ENCODE measurements around the gene BOK. TPM values are rescaled to one million over a fixed set of nuclear protein-coding genes. Genes with fewer than 3 reads are reported as not detected.

BOK gene
- total and polyA plus RNA-seq, 2 experiments from 2014 or later = 28.0 to 46.6 TPM

DNA sequence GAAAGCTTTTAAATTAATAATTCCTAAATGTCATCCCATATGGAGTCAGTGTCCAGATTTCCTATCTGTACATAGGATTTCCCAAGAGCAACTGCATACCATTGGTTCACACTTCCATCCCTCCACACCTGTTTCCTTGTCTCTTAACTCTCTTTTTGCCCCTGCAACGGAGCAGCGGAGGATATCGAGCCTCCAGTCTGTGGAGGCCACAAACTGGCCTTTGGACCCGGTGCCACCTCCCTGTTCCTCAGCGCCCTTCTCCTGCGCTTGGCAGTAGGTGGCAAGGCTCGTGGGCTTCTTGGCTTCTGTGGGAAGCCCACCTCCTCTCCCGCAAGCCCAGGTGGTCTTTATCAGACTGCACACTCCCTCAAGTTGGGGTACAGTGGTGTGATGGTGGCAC, 26.4 kb upstream of the BOK start:
- Histone ChIP-seq H3K9me2 (ENCODE audit: insufficient read depth) (no peaks in the 10 kb centered on the region), H3K4me1 (ENCODE audit: insufficient read depth) (no peaks in the 10 kb centered on the region), H3K4me2 (ENCODE audit: unreplicated experiment) (no peak overlapping the region), H3K27ac (no peak overlapping the region), H3K27me3 (replicated peaks; ENCODE audit: insufficient read depth) (peaks cover 4% of the 10 kb centered on the region; the same call in 1 of the 2 replicates), H3K36me3 (ENCODE audit: low read depth) (no peaks in the 10 kb centered on the region), H3K4me3 (no peak overlapping the region), H2AFZ (no peak overlapping the region), H3K79me2 (ENCODE audit: insufficient read depth) (no peaks in the 10 kb centered on the region), H3K9me3 (ENCODE audit: low read depth) (no peaks in the 10 kb centered on the region), H3F3A (ENCODE audit: insufficient read depth) (no peaks in the 10 kb centered on the region), H3K9ac (no peak overlapping the region), H4K20me1 (ENCODE audit: insufficient read depth) (no peaks in the 10 kb centered on the region)
- WGBS, 2 experiments (ENCODE audit: low coverage in 1 of 2, low lambda C conversion rate in 2 of 2, missing lambda C conversion rate in 2 of 2) = 71 to 77% methylated on average over 7 to 8 of the region's 8 CpGs
- DNase-seq = no peak
- in situ Hi-C loops (cut with MboI) = no loop called here
- TF ChIP-seq EZH2 (IDR thresholded peaks at IDR 0.05; ENCODE audit: insufficient read depth, poor library complexity, severe bottlenecking) (no peak), EZH2phosphoT487 (IDR thresholded peaks at IDR 0.05; ENCODE audit: insufficient read depth, low read depth) (no peak)

DNA sequence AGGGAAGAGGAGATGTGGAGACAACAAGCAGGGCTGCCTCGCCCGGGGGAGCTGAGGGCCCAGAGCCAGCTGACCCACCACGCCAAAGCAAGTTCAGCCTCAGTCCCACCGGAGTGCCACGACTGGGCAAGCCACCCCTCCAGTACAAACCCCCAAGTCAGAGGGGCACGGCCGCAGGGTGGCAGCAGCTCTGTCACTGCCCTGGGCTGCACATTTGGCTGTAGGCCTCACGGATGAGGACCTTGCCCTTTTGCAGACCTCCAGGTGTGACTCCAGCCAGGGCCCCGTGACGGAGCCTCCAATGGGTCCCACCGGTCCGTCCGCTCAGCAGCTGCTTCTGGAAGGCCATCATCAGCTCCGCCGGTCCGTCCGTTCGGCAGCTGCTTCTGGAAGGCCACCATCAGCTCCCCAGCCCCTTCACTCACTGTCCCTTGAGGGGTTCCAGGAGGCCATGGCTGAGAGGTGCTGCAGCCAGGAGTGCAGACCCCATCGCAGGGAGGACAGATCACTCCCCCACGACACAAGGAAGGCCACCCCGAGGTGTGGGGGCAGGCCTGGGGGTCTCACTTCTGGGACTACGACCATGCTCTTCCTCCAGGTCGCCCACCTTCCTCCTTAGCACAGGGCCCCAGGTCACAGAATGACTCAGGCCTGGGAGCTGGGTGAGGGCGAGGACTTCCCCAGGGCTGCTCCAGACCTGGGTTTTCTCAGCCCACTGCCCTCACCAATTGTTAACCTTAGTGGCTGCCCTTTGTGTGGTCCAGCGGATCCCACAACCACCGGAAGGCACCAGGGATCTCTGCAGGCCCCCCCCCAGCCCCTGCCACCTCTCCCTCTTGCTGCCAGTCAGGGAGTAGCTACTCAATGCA, 25.6 kb upstream of the BOK start:
- H3K9ac ChIP-seq = no peak overlapping the region
- no peaks in the 10 kb centered on the region for H3F3A ChIP-seq (ENCODE audit: insufficient read depth)
- peaks cover 4% of the 10 kb centered on the region; the same call in 1 of the 2 replicates for H3K27me3 ChIP-seq (replicated peaks; ENCODE audit: insufficient read depth)
- H4K20me1 ChIP-seq (ENCODE audit: insufficient read depth) = no peaks in the 10 kb centered on the region
- WGBS, 2 experiments (ENCODE audit: low coverage in 1 of 2, low lambda C conversion rate in 2 of 2, missing lambda C conversion rate in 2 of 2) = 67 to 69% methylated on average over 22 to 26 of the region's 26 CpGs
- H3K9me2 ChIP-seq (ENCODE audit: insufficient read depth) = no peaks in the 10 kb centered on the region
- no peaks in the 10 kb centered on the region for H3K36me3 ChIP-seq (ENCODE audit: low read depth)
- no peaks in the 10 kb centered on the region for H3K9me3 ChIP-seq (ENCODE audit: low read depth)
- no peak for DNase-seq
- in situ Hi-C loops (cut with MboI) = no loop called here
- no peak overlapping the region for H3K4me2 ChIP-seq (ENCODE audit: unreplicated experiment)
- H3K27ac ChIP-seq = no peak overlapping the region
- TF ChIP-seq EZH2 (IDR thresholded peaks at IDR 0.05; ENCODE audit: insufficient read depth, poor library complexity, severe bottlenecking) (no peak), EZH2phosphoT487 (IDR thresholded peaks at IDR 0.05; ENCODE audit: insufficient read depth, low read depth) (no peak)
- no peak overlapping the region for H2AFZ ChIP-seq
- H3K79me2 ChIP-seq (ENCODE audit: insufficient read depth) = no peaks in the 10 kb centered on the region
- no peaks in the 10 kb centered on the region for H3K4me1 ChIP-seq (ENCODE audit: insufficient read depth)
- no peak overlapping the region for H3K4me3 ChIP-seq

DNA sequence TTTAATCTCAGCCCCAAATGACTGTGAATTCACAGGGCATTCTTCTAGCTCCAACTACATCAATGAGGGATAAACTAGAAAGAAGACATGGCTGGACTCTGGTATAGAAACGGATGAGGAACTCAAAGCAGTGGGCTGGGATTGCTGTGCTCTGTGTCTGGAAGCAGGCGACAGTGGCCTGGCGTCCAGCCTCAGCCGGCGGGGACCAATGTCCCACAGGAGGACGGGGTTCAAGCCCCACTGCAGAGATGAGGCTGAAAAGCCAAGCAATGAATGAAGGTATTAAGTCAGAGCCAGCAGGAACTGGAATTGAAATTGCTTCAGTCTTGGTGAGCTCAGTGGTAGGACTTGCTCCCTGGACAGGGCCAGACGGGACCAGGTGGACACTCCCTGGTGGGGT, 24.3 kb upstream of the BOK start:
- Histone ChIP-seq H3K27ac (no peak overlapping the region), H3K9me3 (ENCODE audit: low read depth) (no peaks in the 10 kb centered on the region), H4K20me1 (ENCODE audit: insufficient read depth) (no peaks in the 10 kb centered on the region), H3K4me2 (ENCODE audit: unreplicated experiment) (no peak overlapping the region), H3K79me2 (ENCODE audit: insufficient read depth) (no peaks in the 10 kb centered on the region), H3F3A (ENCODE audit: insufficient read depth) (no peaks in the 10 kb centered on the region), H3K27me3 (replicated peaks; ENCODE audit: insufficient read depth) (peaks cover 4% of the 10 kb centered on the region; the same call in 1 of the 2 replicates), H3K36me3 (ENCODE audit: low read depth) (no peaks in the 10 kb centered on the region), H2AFZ (no peak overlapping the region), H3K4me1 (ENCODE audit: insufficient read depth) (no peaks in the 10 kb centered on the region), H3K9me2 (ENCODE audit: insufficient read depth) (no peaks in the 10 kb centered on the region), H3K9ac (no peak overlapping the region), H3K4me3 (no peak overlapping the region)
- 57 to 59% methylated on average over 7 of the region's 7 CpGs for WGBS, 2 experiments (ENCODE audit: low coverage in 1 of 2, low lambda C conversion rate in 2 of 2, missing lambda C conversion rate in 2 of 2)
- in situ Hi-C loops (cut with MboI) = no loop called here
- TF ChIP-seq EZH2phosphoT487 (IDR thresholded peaks at IDR 0.05; ENCODE audit: insufficient read depth, low read depth) (no peak), EZH2 (IDR thresholded peaks at IDR 0.05; ENCODE audit: insufficient read depth, poor library complexity, severe bottlenecking) (no peak)
- DNase-seq = no peak

DNA sequence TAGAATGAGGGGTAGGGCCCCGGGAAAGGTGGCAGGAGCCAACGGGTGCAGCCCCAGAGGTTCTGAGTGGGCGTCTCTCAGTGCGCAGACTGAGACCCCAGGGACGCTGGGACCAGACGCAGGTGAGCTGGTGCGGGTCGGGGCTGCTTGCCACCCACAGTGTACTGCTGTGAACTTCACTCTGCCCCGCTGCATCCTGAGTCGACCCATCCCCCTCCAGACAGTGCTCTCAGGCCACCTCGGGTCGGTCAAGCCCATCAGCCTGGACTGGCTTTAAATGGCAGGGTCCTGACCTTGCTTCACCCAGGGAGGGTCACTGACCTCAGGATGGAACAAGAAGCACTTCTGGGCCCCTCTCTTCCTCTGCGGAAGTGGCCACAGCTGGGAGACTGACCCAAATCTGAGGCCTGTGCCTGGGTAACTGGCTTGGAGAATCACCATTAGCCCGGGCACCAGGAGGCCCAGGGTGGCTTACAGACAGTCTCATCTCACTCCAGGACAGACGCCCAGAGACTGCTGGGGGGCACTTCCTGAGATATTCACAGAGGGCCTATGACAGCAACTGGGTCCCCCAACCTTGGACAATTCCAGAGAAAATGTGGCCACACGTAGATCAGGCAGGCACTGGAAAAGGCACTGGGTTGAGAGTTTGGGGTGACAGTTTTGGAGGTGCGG, 23.7 kb upstream of the BOK start:
- TF ChIP-seq EZH2phosphoT487 (IDR thresholded peaks at IDR 0.05; ENCODE audit: insufficient read depth, low read depth) (no peak), EZH2 (IDR thresholded peaks at IDR 0.05; ENCODE audit: insufficient read depth, poor library complexity, severe bottlenecking) (no peak)
- no peak overlapping the region for H3K27ac ChIP-seq
- H3K4me1 ChIP-seq (ENCODE audit: insufficient read depth) = no peaks in the 10 kb centered on the region
- H4K20me1 ChIP-seq (ENCODE audit: insufficient read depth) = no peaks in the 10 kb centered on the region
- no peaks in the 10 kb centered on the region for H3K9me3 ChIP-seq (ENCODE audit: low read depth)
- no peak overlapping the region for H3K4me3 ChIP-seq
- no peaks in the 10 kb centered on the region for H3F3A ChIP-seq (ENCODE audit: insufficient read depth)
- no peaks in the 10 kb centered on the region for H3K9me2 ChIP-seq (ENCODE audit: insufficient read depth)
- H2AFZ ChIP-seq = no peak overlapping the region
- no peaks in the 10 kb centered on the region for H3K36me3 ChIP-seq (ENCODE audit: low read depth)
- DNase-seq = no peak
- no peaks in the 10 kb centered on the region for H3K79me2 ChIP-seq (ENCODE audit: insufficient read depth)
- in situ Hi-C loops (cut with MboI) = no loop called here
- H3K27me3 ChIP-seq (replicated peaks; ENCODE audit: insufficient read depth) = peaks cover 4% of the 10 kb centered on the region; the same call in 1 of the 2 replicates
- H3K9ac ChIP-seq = no peak overlapping the region
- 65% methylated on average over 17 of the region's 17 CpGs for WGBS, 2 experiments (ENCODE audit: low coverage in 1 of 2, low lambda C conversion rate in 2 of 2, missing lambda C conversion rate in 2 of 2)
- H3K4me2 ChIP-seq (ENCODE audit: unreplicated experiment) = no peak overlapping the region
